GM12878 (cell line): ENCODE results near the gene COMMD10.

ENCODE experiments used
- BCL11A ChIP-seq: IDR thresholded peaks from 2 replicates; pipeline ENCODE4 v1.6.1; 2011; ENCODE audit warnings: low read depth, low read length
- KLF5 ChIP-seq: fragments of 450-650 bp; IDR thresholded peaks from 2 replicates; pipeline ENCODE4 v1.6.1; 2014; ENCODE audit warnings: mild to moderate bottlenecking; ENCODE audit not compliant: partially characterized antibody
- NFIC ChIP-seq: IDR thresholded peaks from 2 replicates; pipeline ENCODE4 v1.6.1; 2012; ENCODE audit warnings: low read depth, mild to moderate bottlenecking, inconsistent platforms, low read length, moderate library complexity
- SREBF1 ChIP-seq: IDR thresholded peaks from 2 replicates; pipeline ENCODE4 v1.6.1; 2012; ENCODE audit warnings: mild to moderate bottlenecking, low read length
- TF ChIP-seq, protein P1 (sequence below), 3 experiments: IDR thresholded peaks in 2 of 3; conservative IDR thresholded peaks in 1 of 3; 2 replicates each; pipeline ENCODE4 v1.5.1; 2011; ENCODE audit warnings: low read depth in 3 of 3, low read length in 3 of 3, mild to moderate bottlenecking in 3 of 3, control low read depth in 2 of 3, moderate library complexity in 2 of 3, inconsistent platforms in 1 of 3, mixed read lengths in 1 of 3; ENCODE audit not compliant: control insufficient read depth in 2 of 3, insufficient read depth in 1 of 3; ENCODE audit errors: extremely low read depth in 1 of 3

DNA sequence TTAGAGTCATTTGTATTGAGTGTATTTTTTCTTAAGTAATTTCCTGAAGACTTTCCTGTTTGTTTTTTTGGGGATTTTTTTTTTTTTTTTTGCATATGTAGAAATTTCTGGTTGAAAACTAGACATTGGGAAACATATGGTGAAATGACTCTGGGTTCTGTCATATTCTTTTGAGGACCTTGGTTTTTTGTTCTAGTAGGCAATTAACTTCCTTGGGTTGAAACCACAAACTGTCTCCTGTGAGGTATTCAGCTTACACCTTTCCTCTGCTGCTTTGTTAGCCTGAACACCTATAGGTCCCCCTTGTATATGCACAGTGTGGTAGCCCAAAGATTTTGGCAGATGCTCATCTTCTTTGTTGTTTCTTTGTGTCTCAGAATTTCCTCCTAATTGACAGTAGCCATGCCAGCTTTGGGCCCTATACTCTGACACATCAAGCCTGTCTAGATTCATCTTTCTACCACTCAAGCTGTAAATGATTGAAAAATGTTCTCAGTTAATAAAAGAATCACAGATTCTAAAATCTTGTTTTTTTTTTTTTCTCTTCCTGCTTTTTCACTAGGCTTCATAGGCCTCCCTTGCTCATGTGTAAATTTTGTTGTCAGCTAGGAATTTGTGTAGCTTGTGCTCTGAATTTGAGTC is 140.6 kb downstream of the COMMD10 start:
- no peak for TF ChIP-seq NFIC
- no peak for TF ChIP-seq KLF5
- TF ChIP-seq SREBF1 = no peak
- TF ChIP-seq BCL11A = no peak
- TF ChIP-seq, protein P1, sequence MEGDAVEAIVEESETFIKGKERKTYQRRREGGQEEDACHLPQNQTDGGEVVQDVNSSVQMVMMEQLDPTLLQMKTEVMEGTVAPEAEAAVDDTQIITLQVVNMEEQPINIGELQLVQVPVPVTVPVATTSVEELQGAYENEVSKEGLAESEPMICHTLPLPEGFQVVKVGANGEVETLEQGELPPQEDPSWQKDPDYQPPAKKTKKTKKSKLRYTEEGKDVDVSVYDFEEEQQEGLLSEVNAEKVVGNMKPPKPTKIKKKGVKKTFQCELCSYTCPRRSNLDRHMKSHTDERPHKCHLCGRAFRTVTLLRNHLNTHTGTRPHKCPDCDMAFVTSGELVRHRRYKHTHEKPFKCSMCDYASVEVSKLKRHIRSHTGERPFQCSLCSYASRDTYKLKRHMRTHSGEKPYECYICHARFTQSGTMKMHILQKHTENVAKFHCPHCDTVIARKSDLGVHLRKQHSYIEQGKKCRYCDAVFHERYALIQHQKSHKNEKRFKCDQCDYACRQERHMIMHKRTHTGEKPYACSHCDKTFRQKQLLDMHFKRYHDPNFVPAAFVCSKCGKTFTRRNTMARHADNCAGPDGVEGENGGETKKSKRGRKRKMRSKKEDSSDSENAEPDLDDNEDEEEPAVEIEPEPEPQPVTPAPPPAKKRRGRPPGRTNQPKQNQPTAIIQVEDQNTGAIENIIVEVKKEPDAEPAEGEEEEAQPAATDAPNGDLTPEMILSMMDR (IDR thresholded peaks at IDR 0.05 in 2 of 3, conservative IDR thresholded peaks at IDR 0.05 in 1 of 3; ENCODE audit: control insufficient read depth in 2 of 3, extremely low read depth in 1 of 3, insufficient read depth in 1 of 3, low read depth in 3 of 3, low read length in 3 of 3) = no peak
